ENCODE results near the gene ISYNA1. TPM values are rescaled to one million over a fixed set of nuclear protein-coding genes. Genes with fewer than 3 reads are reported as not detected.

ISYNA1 gene
- total RNA-seq, 1 experiment from 2014 or later, result 129 TPM

- TF ChIP-seq EZH2 (IDR thresholded peaks at IDR 0.05; ENCODE audit: low read depth), result no peak
- no peak for TF ChIP-seq CTCF (conservative IDR thresholded peaks at IDR 0.05)
- BruUV-seq (replicated peaks), result no TSS peak
- Histone ChIP-seq H3K27ac (no peak overlapping the region), H3K4me2 (no peak overlapping the region), H3K27me3 (ENCODE audit: insufficient read depth, low read depth) (no peaks in the 10 kb centered on the region), H3F3A (ENCODE audit: insufficient read depth, low read depth) (peaks cover 31% of the 10 kb centered on the region), H3K36me3 (ENCODE audit: low read depth) (no peaks in the 10 kb centered on the region), H3K4me3 (no peak overlapping the region), H2AFZ (no peak overlapping the region), H3K79me2 (ENCODE audit: low read depth) (peaks cover 93% of the 10 kb centered on the region), H3K9me3 (ENCODE audit: insufficient read depth, low read depth) (no peaks in the 10 kb centered on the region), H3K4me1 (replicated peaks; ENCODE audit: insufficient read depth) (peaks cover 31% of the 10 kb centered on the region), H4K20me1 (ENCODE audit: insufficient read depth) (peaks cover 62% of the 10 kb centered on the region), H3K9me2 (ENCODE audit: insufficient read depth) (no peaks in the 10 kb centered on the region)
- intact Hi-C loops (cut with micrococcal nuclease; ENCODE audit: unreplicated experiment), result no loop called here
- POLR2A ChIA-PET (ENCODE audit: unreplicated experiment), result no interaction called here
- no peak for DNase-seq
- CTCF ChIA-PET, result interaction anchor here (0.7 kb wide), 1 partner anchor 23 kb away, joined by 4 read pairs; no protein-coding TSS in a partner anchor
Observed at GRCh38 chr19:18483119-18483890, 45.4 kb upstream of the ISYNA1 start.

GRCh38 chr19:18481505-18482222 is 43.7 kb upstream of the ISYNA1 start:
- ChIA-PET POLR2A (ENCODE audit: unreplicated experiment) (no interaction called here), CTCF (interaction anchor here (0.6 kb wide), 1 partner anchor 35 kb away, joined by 3 read pairs; no protein-coding TSS in a partner anchor)
- Histone ChIP-seq H3K9me2 (ENCODE audit: insufficient read depth) (no peaks in the 10 kb centered on the region), H3F3A (ENCODE audit: insufficient read depth, low read depth) (peaks cover 38% of the 10 kb centered on the region), H3K9me3 (ENCODE audit: insufficient read depth, low read depth) (no peaks in the 10 kb centered on the region), H3K4me2 (no peak overlapping the region), H3K4me1 (replicated peaks; ENCODE audit: insufficient read depth) (peaks cover 28% of the 10 kb centered on the region), H3K27me3 (ENCODE audit: insufficient read depth, low read depth) (no peaks in the 10 kb centered on the region), H4K20me1 (ENCODE audit: insufficient read depth) (peaks cover 48% of the 10 kb centered on the region), H3K27ac (no peak overlapping the region), H2AFZ (no peak overlapping the region), H3K36me3 (ENCODE audit: low read depth) (no peaks in the 10 kb centered on the region), H3K79me2 (ENCODE audit: low read depth) (peaks cover 97% of the 10 kb centered on the region), H3K4me3 (no peak overlapping the region)
- BruUV-seq (replicated peaks), result no TSS peak
- no peak for TF ChIP-seq EZH2 (IDR thresholded peaks at IDR 0.05; ENCODE audit: low read depth)
- no peak for TF ChIP-seq CTCF (conservative IDR thresholded peaks at IDR 0.05)
- no peak for DNase-seq
- intact Hi-C loops (cut with micrococcal nuclease; ENCODE audit: unreplicated experiment), result no loop called here

- no peak for DNase-seq
- Histone ChIP-seq H3K27me3 (ENCODE audit: insufficient read depth, low read depth) (no peaks in the 10 kb centered on the region), H4K20me1 (ENCODE audit: insufficient read depth) (peaks cover 37% of the 10 kb centered on the region), H3K9me2 (ENCODE audit: insufficient read depth) (no peaks in the 10 kb centered on the region), H3K4me3 (no peak overlapping the region), H3K4me2 (no peak overlapping the region), H3K4me1 (replicated peaks; ENCODE audit: insufficient read depth) (peaks cover 22% of the 10 kb centered on the region), H2AFZ (no peak overlapping the region), H3K9me3 (ENCODE audit: insufficient read depth, low read depth) (no peaks in the 10 kb centered on the region), H3K36me3 (ENCODE audit: low read depth) (no peaks in the 10 kb centered on the region), H3F3A (ENCODE audit: insufficient read depth, low read depth) (peaks cover 37% of the 10 kb centered on the region), H3K27ac (no peak overlapping the region), H3K79me2 (ENCODE audit: low read depth) (peaks cover 94% of the 10 kb centered on the region)
- POLR2A ChIA-PET (ENCODE audit: unreplicated experiment), result no interaction called here
- TF ChIP-seq CTCF (conservative IDR thresholded peaks at IDR 0.05), result no peak
- no peak for TF ChIP-seq EZH2 (IDR thresholded peaks at IDR 0.05; ENCODE audit: low read depth)
- intact Hi-C loops (cut with micrococcal nuclease; ENCODE audit: unreplicated experiment), result no loop called here
- BruUV-seq (replicated peaks), result no TSS peak
- CTCF ChIA-PET, result interaction anchor here (1.1 kb wide), 1 partner anchor 13 kb away, joined by 4 read pairs; no protein-coding TSS in a partner anchor
Observed at GRCh38 chr19:18480006-18480691, 42.2 kb upstream of the ISYNA1 start.
